HG03175 (cell line): ENCODE data around the gene NPTN.
"Not testable (repeated sequence)": the region's sequence is repeated elsewhere in the genome, so short reads cannot be mapped to it uniquely, and the experiment has no call there.

Experiments
- ATAC-seq: cut with Tn5 transposase; IDR thresholded peaks from one replicate; pipeline ENCODE4 v1.9.1; 2021; ENCODE audit warnings: mild to moderate bottlenecking, moderate library complexity; ENCODE audit not compliant: unreplicated experiment

NPTN gene

DNA sequence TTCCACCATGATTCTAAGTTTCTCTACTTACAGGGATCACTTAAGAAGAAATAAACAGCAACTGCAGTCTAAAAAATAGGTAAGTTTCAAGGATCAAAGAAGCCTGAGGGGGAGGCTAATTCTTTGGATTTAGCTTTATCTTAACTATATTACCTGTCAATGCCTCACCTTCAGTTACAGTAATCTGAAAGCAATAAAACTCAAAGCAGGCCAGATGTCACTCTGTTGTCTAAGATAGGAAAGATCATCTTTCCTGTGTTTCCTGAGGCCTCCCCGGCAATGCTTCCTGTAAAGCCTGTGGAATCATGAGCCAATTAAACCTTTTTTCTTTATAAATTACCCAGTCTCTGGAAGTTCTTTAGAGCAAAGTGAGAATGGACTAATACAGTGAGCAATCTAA lies 60.2 kb downstream of the NPTN start:
- ATAC-seq = no peak

DNA sequence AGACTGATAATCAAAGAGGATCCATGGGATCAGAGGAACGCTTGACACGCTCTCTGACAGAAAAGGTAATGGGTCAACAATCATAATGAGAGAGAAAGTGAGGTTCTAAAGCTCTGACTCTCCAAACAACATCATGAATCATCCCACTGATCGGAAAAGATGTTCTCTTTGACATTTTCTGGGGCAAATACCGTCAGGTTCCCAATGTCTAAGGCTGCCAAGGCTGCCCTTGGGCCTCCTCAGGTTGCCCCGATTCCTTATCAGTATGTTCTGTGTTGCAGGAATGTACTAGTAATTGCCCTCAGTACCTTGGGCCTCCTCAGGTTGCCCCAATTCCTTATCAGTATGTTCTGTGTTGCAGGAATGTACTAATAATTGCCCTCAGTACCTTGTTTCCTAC lies 60.9 kb downstream of the NPTN start:
- no peak for ATAC-seq

DNA sequence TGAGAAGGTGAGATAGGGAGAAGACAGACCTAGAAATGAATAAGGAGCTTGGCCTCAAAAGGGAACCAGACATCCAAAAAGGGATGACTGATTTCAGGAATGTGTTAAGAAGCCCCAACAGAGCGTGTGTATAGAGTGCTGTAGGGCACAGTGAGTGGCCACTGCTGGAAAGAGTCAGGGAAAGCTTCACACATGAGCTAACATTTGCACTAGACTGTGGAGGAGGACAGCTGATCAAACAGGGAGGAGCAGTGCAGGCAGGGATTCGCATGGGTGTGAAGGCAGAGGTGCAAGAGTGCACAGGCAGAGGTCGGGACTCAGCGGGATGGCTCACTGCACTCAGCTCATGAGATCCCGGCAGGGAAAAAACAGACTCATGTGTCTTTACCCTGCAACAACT lies 61.8 kb downstream of the NPTN start:
- ATAC-seq = no peak

DNA sequence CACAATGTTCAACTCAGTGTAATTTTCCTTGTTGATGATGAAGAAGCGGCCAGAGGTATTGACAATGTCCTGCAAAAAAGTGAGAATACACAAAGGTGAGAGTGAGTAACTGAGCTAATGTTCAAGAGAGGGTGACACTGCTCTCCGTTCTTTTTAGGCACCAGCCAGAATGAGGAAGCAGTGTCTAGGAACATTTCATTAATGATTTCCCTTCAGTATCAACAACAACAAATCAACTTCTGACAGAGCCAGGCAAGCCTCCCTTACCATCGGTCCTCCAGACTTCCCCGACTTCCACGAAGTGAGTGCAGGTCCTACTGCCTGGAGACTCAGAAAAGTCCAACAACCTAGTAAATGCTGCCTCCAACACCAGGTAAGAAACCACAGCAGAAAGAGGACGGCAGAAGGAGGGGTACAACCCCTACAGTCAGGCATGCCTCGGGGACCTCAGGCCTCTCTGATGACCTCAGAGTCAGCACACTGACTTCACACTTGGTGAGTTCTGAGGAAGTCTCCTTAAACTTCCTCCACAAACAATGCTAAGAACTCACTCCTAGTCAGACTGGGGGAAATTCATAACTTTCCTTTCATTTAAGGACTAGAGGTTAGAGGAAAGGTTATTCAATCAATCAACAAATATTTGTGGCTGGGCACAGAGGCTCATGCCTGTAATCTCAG lies 62.7 kb downstream of the NPTN start:
- ATAC-seq = no peak

DNA sequence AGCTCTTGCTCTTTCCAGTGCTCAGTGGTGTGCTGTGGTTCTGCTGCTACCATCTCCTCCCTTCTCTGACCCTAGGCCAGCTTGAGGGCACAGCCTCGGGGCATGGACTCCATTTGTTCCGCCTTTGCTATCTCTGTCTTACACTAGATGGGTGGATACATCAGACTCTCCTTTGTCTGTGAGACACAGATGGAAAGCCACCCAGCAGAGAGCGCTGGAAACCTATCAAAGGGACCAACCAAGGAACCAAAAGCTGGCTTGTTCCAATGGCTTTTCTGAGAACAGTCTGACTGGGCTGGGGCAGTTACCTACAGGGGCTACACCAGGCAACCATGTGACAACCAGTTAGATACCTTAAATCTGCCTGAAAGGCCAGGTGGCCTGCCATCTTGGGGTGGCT lies 63.8 kb downstream of the NPTN start:
- ATAC-seq = no peak

- ATAC-seq = no peak
Measured at GRCh38 chr15:73568564-73569280, 64.5 kb downstream of the NPTN start.

GRCh38 chr15:73567020-73567419 lies 66.2 kb downstream of the NPTN start:
- ATAC-seq = no peak

- ATAC-seq = no peak
Measured at GRCh38 chr15:73564255-73564654, 68.9 kb downstream of the NPTN start.

- no peak for ATAC-seq
Measured at GRCh38 chr15:73560501-73561117, 72.6 kb downstream of the NPTN start.

DNA sequence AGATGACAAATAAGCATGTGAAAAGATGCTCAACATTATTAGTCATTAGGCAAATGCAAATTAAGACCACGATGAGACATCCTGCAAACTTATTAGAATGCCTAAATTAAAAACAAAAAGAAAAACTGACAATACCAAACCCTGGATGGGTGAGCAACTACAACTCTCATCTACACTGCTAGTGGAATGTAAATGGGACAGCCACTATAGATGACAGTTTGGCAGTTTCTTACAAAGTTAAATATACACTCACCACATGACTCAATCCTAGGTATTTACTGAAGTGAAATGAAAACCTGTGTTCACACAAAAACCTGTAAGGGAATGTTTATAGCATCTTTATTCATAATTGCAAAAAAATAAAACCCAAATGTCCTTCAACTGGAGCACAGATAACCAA lies 74.7 kb downstream of the NPTN start:
- no peak for ATAC-seq

GRCh38 chr15:73555080-73555479 lies 78.1 kb downstream of the NPTN start:
- no peak for ATAC-seq

DNA sequence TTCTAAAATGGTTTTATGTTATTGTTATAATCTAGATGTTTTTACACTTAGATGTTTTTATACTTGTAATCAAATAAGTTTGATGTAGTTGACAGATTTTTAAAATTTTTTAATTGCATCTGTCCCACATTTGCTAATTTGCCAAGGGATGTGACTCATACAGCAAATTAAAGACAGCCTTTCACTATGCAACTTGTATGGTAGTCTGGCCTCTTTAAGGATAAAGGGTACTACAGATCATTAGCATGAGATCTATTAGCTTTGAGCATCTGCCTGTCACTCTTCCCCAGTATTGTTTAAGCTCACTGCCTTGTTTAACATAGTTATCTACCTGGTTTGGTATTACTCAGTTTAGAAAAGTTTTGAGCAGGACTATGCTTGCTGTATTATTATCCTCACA lies 83.0 kb downstream of the NPTN start:
- ATAC-seq = no peak

DNA sequence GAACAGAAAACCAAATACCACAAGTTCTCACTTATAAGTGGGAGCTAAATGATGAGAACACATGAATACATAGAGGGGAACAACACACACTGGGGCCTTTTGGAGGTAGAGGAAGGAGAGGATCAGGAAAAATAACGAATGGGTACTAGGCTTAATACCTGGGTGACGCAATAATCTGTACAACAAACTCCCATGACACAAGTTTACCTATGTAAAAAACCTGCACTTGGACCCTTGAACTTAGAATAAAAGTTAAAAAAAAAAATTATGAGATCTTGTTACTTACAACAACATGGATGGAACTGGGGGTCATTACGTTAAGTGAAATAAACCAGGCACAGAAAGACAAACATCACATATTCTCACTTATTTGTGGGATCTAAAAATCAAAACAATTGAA lies 84.3 kb downstream of the NPTN start:
- not testable (repeated sequence) for ATAC-seq

DNA sequence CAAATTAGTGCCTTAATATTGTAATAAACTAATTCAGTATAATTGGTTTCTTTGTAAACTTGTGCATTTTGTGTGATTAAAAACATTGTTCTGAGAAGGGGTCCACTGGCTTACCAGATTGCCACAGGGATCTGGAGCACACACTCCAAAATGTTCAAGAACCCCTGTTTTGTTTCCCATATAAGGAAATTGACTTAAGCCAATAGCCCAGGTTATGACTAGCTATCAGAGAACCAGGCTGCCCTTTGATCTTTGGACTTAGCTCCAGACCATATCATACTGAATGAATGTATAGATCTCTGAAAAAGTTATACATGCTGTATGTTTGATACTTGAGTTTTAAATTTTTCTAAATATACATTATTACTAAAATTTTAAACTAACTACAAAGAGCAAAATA lies 91.7 kb downstream of the NPTN start:
- no peak for ATAC-seq

GRCh38 chr15:73540161-73540560 lies 93.0 kb downstream of the NPTN start:
- no peak for ATAC-seq

- no peak for ATAC-seq
Measured at GRCh38 chr15:73539212-73540128, 93.7 kb downstream of the NPTN start.

DNA sequence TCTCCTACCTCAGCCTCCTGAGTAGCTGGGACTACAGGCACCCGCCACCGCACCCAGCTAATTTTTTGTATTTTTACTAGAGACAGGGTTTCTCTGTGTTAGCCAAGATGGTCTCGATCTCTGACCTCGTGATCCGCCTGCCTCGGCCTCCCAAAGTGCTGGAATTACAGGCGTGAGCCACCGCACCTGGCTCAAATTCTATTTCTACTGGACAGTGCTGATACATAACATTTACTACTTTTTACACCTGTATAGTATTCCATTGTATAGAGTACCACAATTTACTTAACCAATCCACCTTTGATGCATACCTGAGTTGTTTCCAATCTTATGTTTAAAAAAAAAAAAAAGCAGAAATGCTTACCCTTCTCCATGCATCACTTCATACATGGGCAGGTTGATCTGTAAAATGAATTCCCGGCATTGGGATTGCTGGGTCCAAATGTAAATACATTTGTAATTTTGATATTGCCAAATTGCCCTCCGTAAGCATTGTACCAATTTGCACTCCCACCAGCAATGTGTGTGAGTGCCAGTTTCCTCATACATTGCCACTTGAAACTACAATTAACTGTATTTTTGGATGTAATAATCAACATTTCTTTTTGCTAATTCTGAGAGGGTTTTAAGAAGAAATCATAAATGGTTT lies 94.5 kb downstream of the NPTN start:
- ATAC-seq = no peak

DNA sequence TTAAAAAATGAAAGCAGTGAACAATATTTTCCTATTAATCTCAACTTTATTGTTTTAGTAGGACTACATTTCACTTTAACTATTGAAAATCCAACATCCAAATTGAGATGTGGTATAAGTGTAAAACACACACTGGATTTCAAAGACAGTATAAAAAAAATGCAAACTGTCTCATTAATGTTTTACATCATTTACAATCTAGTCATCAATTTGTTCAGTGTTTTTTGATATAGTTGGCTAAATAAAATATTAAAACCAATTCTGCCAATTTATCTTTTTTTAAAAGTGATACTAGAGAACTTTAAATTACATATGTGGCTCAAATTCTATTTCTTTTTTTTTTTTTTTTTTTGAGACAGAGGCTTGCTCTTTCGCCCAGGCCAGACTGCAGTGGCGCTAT lies 95.1 kb downstream of the NPTN start:
- ATAC-seq = no peak

GRCh38 chr15:73530649-73531048 lies 102.5 kb downstream of the NPTN start:
- no peak for ATAC-seq

DNA sequence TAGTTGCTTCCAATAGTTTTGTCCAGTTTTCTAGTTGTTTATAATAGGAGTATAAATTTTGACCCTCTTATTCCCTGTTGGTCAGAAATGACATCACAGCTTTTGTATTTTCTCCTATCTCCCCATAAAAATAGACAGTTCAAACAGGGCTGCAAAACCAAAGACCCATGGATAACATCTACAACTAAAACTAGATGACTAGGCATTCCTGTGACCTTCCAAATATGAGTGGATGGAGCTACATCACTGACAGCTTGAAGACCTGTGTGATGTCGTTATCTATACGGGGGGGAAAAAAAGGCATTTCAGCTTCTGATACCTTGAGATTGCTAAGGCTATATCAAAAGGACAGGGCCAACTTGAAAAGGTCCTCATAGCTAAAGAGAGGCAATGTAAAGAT lies 105.6 kb downstream of the NPTN start:
- no peak for ATAC-seq

- ATAC-seq = no peak
Measured at GRCh38 chr15:73524919-73525318, 108.3 kb downstream of the NPTN start.
